ENCODE results near the gene FAM131A. TPM values are rescaled to one million over a fixed set of nuclear protein-coding genes. Genes with fewer than 3 reads are reported as not detected.

The FAM131A gene
- total and polyA plus RNA-seq, 10 of the 15 experiments (the other 5 are each of a cell fraction or from before 2014, with no cell fraction given), result 0.31 to 4.5 (median 1.5) TPM

- no peak for TF ChIP-seq RELA (IDR thresholded peaks at IDR 0.05; ENCODE audit: borderline replicate concordance, partially characterized antibody)
- TF ChIP-seq, protein P1, sequence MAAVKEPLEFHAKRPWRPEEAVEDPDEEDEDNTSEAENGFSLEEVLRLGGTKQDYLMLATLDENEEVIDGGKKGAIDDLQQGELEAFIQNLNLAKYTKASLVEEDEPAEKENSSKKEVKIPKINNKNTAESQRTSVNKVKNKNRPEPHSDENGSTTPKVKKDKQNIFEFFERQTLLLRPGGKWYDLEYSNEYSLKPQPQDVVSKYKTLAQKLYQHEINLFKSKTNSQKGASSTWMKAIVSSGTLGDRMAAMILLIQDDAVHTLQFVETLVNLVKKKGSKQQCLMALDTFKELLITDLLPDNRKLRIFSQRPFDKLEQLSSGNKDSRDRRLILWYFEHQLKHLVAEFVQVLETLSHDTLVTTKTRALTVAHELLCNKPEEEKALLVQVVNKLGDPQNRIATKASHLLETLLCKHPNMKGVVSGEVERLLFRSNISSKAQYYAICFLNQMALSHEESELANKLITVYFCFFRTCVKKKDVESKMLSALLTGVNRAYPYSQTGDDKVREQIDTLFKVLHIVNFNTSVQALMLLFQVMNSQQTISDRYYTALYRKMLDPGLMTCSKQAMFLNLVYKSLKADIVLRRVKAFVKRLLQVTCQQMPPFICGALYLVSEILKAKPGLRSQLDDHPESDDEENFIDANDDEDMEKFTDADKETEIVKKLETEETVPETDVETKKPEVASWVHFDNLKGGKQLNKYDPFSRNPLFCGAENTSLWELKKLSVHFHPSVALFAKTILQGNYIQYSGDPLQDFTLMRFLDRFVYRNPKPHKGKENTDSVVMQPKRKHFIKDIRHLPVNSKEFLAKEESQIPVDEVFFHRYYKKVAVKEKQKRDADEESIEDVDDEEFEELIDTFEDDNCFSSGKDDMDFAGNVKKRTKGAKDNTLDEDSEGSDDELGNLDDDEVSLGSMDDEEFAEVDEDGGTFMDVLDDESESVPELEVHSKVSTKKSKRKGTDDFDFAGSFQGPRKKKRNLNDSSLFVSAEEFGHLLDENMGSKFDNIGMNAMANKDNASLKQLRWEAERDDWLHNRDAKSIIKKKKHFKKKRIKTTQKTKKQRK (IDR thresholded peaks at IDR 0.05; ENCODE audit: low read depth, low read length), result no peak
Observed at GRCh38 chr3:184299488-184300377, 37.7 kb upstream of the FAM131A start (continued).

- SMC1A ChIA-PET (ENCODE audit: uncharacterized antibody, unreplicated experiment), result no interaction called here
- WGBS (ENCODE audit: insufficient coverage, insufficient replicate concordance, low lambda C conversion rate, missing lambda C conversion rate), result 84% methylated on average over 3 of the region's 3 CpGs
- RAD21 ChIA-PET (ENCODE audit: unreplicated experiment), result no interaction called here
- in situ Hi-C loops (cut with MboI), result no loop called here
- POLR2A ChIA-PET, result interaction anchor here (1.5 kb wide), 1 partner anchor 13 kb away, joined by 3 read pairs; no protein-coding TSS in a partner anchor
- Histone ChIP-seq H3K79me2 (ENCODE audit: control insufficient read depth, insufficient read depth, low read length) (peaks cover 20% of the 10 kb centered on the region), H4K20me1 (ENCODE audit: control insufficient read depth, insufficient read depth) (no peaks in the 10 kb centered on the region), H3K4me1 (ENCODE audit: control insufficient read depth, insufficient read depth, low read length) (peaks cover 3% of the 10 kb centered on the region), H3K27me3 (replicated peaks in 1 of 2; ENCODE audit: control insufficient read depth in 2 of 2, insufficient read depth in 2 of 2, low read length in 1 of 2) (no peaks in the 10 kb centered on the region), H3K9ac (ENCODE audit: control insufficient read depth, insufficient read depth, low read length) (peak overlapping the region; percentile 91), H3K9me3 (replicated peaks; ENCODE audit: control insufficient read depth, insufficient read depth, low read length) (no peaks in the 10 kb centered on the region), H3K4me3 (peak overlapping the region; percentile 88; the same call in 1 of the 2 replicates), H3K4me2 (ENCODE audit: control insufficient read depth, insufficient read depth) (peak overlapping the region; percentile 96), H2AFZ (ENCODE audit: control insufficient read depth, low read depth, low read length) (no peak overlapping the region), H3K36me3 (ENCODE audit: control insufficient read depth in 2 of 2, insufficient read depth in 2 of 2, low read length in 1 of 2) (peaks cover 18 to 24% of the 10 kb centered on the region in 2 experiments), H3K27ac (ENCODE audit: control insufficient read depth, insufficient read depth) (no peak overlapping the region)
- CTCF ChIA-PET, result interaction anchor here (1.1 kb wide), 1 partner anchor 11 kb away, joined by 6 read pairs; no protein-coding TSS in a partner anchor
- intact Hi-C loops (cut with micrococcal nuclease; ENCODE audit: unreplicated experiment), result no loop called here
- no peak for DNase-seq (ENCODE audit: low read depth, low spot score)
- TF ChIP-seq NFIC (IDR thresholded peaks at IDR 0.05; ENCODE audit: low read depth, low read length) (no peak), HDAC6 (IDR thresholded peaks at IDR 0.05; ENCODE audit: unreplicated experiment) (no peak), STAT1 (conservative IDR thresholded peaks at IDR 0.05) (no peak)
- BruUV-seq (replicated peaks), result no TSS peak
- no peak for ATAC-seq
- FAIRE-seq, result no peak
Observed at GRCh38 chr3:184300378-184300720, 37.1 kb upstream of the FAM131A start.
